Left lung (tissue), 10 donors: Measurements from ENCODE around the gene CLCA1. TPM values are rescaled to one million over a fixed set of nuclear protein-coding genes. Genes with fewer than 3 reads are reported as not detected.
A peak's percentile ranks its signal among the peaks of the same experiment; 100 is the strongest.

Experiments used
- ATAC-seq: fragments of 200-7000 bp; cut with Tn5 transposase; one replicate; pipeline ENCODE4 v1.9.1; 2020; ENCODE audit warnings: moderate library complexity
- DNase-seq, 4 donors: peaks; one replicate each; pipeline ENCODE4 v3.0.0-alpha.2; 2013 to 2020
- H3K27ac ChIP-seq, 2 donors: fragments of 200-600 bp; sonication (generic) in 1 of 2; one replicate each; pipeline versions ENCODE4 v1.5.0 to v1.8.0; 2020 to 2021
- H3K27me3 ChIP-seq, 2 donors: fragments of 200-600 bp; sonication (generic) in 1 of 2; one replicate each; pipeline versions ENCODE4 v1.5.0 to v1.8.0; 2020 to 2021
- H3K36me3 ChIP-seq, 2 donors: fragments of 200-600 bp; sonication (generic) in 1 of 2; one replicate each; pipeline versions ENCODE4 v1.5.0 to v1.8.0; 2020 to 2021
- H3K4me1 ChIP-seq, 2 donors: fragments of 200-600 bp; one replicate each; pipeline ENCODE4 v1.8.0; 2021
- H3K4me3 ChIP-seq, 2 donors: fragments of 200-600 bp; sonication (generic) in 1 of 2; one replicate each; pipeline versions ENCODE4 v1.5.0 to v1.8.0; 2020 to 2021; ENCODE audit warnings: mild to moderate bottlenecking in 1 of 2
- H3K9me3 ChIP-seq, 2 donors: fragments of 200-600 bp; sonication (generic) in 1 of 2; one replicate each; pipeline versions ENCODE4 v1.5.0 to v1.8.0; 2020 to 2021
- CTCF ChIP-seq, 2 donors: fragments of 200-600 bp; sonication (generic) in 1 of 2; IDR thresholded peaks; one replicate each; pipeline versions ENCODE4 v1.5.0 to v1.8.0; 2021; ENCODE audit warnings: antibody characterized with exemption in 2 of 2
- intact Hi-C, 2 donors: fragments of 100-400 bp; cut with DNase I; formaldehyde crosslinking; loops; one replicate each; pipeline versions ENCODE4 v1.11.2 to v1.14.2; 2022
- polyA plus RNA-seq, 6 donors: library from polyadenylated mRNA; unstranded; fragments of 120-200 nt; gene quantifications; one replicate each; pipeline ENCODE4 v1.2.1, GENCODE V29; 2013; ENCODE audit not compliant: insufficient read length in 6 of 6
- total RNA-seq, 2 donors: library from RNA; stranded (reverse); fragmentation: NEBNext Ultra II Directional; extraction: Animal tissue kit (Norgen Biotek cat#: 25700); gene quantifications; one replicate each; pipeline ENCODE4 v1.2.1, GENCODE V29; 2021
- donor health status: DM: no; HTN: yes; CAD: no.
- donor health status: DM: no; HTN: no; CAD: no.

Gene CLCA1
- total and polyA plus RNA-seq, 8 donors = not detected

- DNase-seq (no peak), ATAC-seq (no peak)
- intact Hi-C loops = no loop called here
- no peak within 1 kb of the TSS for H3K4me3 ChIP-seq
- no peaks in the 10 kb centered on the region for H3K36me3 ChIP-seq
- TF ChIP-seq CTCF (IDR thresholded peaks at IDR 0.05) = no peak
- no peak within 1 kb of the TSS for H3K27ac ChIP-seq
- no peaks in the 10 kb centered on the region for H3K27me3 ChIP-seq
- H3K9me3 ChIP-seq = no peaks in the 10 kb centered on the region
- peaks cover 0 to 3% of the 10 kb centered on the region in 2 donors for H3K4me1 ChIP-seq
Measured at GRCh38 chr1:86423873-86424272, 44.9 kb upstream of the CLCA1 start, which contains the start of gene CLCA2. TSS of gene CLCA2 (plus strand) at chr1:86424171. CDS start at chr1:86424248, 77 bp downstream.

GRCh38 chr1:86429122-86429725, 39.5 kb upstream of the CLCA1 start:
- H3K4me3 ChIP-seq = no peak overlapping the region
- no peak for TF ChIP-seq CTCF (IDR thresholded peaks at IDR 0.05)
- no peaks in the 10 kb centered on the region for H3K9me3 ChIP-seq
- no peaks in the 10 kb centered on the region for H3K27me3 ChIP-seq
- peak in 2 of 4 donors; percentile 27 to 29 for DNase-seq
- peaks cover 8 to 22% of the 10 kb centered on the region in 2 donors for H3K4me1 ChIP-seq
- H3K27ac ChIP-seq = peak overlapping the region; percentile 69 to 80
- peak; percentile 41 for ATAC-seq
- intact Hi-C loops = no loop called here
- no peaks in the 10 kb centered on the region for H3K36me3 ChIP-seq

GRCh38 chr1:86429835-86430234, 38.9 kb upstream of the CLCA1 start:
- H3K9me3 ChIP-seq = no peaks in the 10 kb centered on the region
- peak overlapping the region; percentile 69 to 80 for H3K27ac ChIP-seq
- H3K4me3 ChIP-seq = no peak overlapping the region
- intact Hi-C loops = no loop called here
- ATAC-seq = peak; percentile 97
- peak in 3 of 4 donors; percentile 48 to 93 (median 90) for DNase-seq
- H3K4me1 ChIP-seq = peaks cover 8 to 22% of the 10 kb centered on the region in 2 donors
- H3K27me3 ChIP-seq = no peaks in the 10 kb centered on the region
- no peak for TF ChIP-seq CTCF (IDR thresholded peaks at IDR 0.05)
- H3K36me3 ChIP-seq = no peaks in the 10 kb centered on the region

- Histone ChIP-seq H3K27ac (peak overlapping the region; percentile 69 to 80), H3K36me3 (no peaks in the 10 kb centered on the region), H3K4me1 (peaks cover 8 to 22% of the 10 kb centered on the region in 2 donors), H3K27me3 (no peaks in the 10 kb centered on the region), H3K4me3 (no peak overlapping the region), H3K9me3 (no peaks in the 10 kb centered on the region)
- peak; percentile 56 for ATAC-seq
- peak in 1 of 4 donors; percentile 21 for DNase-seq
- no peak for TF ChIP-seq CTCF (IDR thresholded peaks at IDR 0.05)
- intact Hi-C loops = no loop called here
Measured at GRCh38 chr1:86430376-86430775, 38.4 kb upstream of the CLCA1 start.

- Histone ChIP-seq H3K4me1 (peaks cover 8 to 17% of the 10 kb centered on the region in 2 donors), H3K9me3 (no peaks in the 10 kb centered on the region), H3K4me3 (no peak overlapping the region), H3K27me3 (no peaks in the 10 kb centered on the region), H3K36me3 (no peaks in the 10 kb centered on the region), H3K27ac (no peak overlapping the region)
- ATAC-seq = no peak
- no peak for TF ChIP-seq CTCF (IDR thresholded peaks at IDR 0.05)
- intact Hi-C loops = no loop called here
- no peak for DNase-seq
Measured at GRCh38 chr1:86434059-86434458, 34.7 kb upstream of the CLCA1 start.
